WTC11 (cell line): ENCODE results near the gene CDC16. TPM values are rescaled to one million over a fixed set of nuclear protein-coding genes. Genes with fewer than 3 reads are reported as not detected.

Experiments
- ATAC-seq: fragments of 200-7000 bp; cut with Tn5 transposase; 2 replicates; pipeline ENCODE4 v1.10.0; 2021; ENCODE audit warnings: mild to moderate bottlenecking, moderate library complexity
- CTCF ChIA-PET: fragments of 300-600 bp; sonication (Branson Sonifier 250); formaldehyde crosslinking; loops from one replicate; lab custom pipeline; 2021; ENCODE audit warnings: antibody characterized with exemption; lab: Charles Lee
- POLR2A ChIA-PET: fragments of 350-600 bp; sonication (Branson Sonifier 250); formaldehyde crosslinking; loops from one replicate; lab custom pipeline; 2021; ENCODE audit warnings: antibody characterized with exemption; lab: Charles Lee
- DNase-seq: peaks from one replicate; pipeline ENCODE4 v3.0.0; 2021; ENCODE audit warnings: low spot score
- H3K27ac Mint-ChIP-seq: 2 replicates; pipeline ENCODE4 v1.8.0; 2021; ENCODE audit warnings: mixed read lengths
- H3K27me3 Mint-ChIP-seq: 2 replicates; pipeline ENCODE4 v1.8.0; 2021; ENCODE audit warnings: low read depth, mild to moderate bottlenecking, moderate library complexity, mixed read lengths
- H3K36me3 Mint-ChIP-seq: 2 replicates; pipeline ENCODE4 v1.8.0; 2021; ENCODE audit warnings: mixed read lengths
- H3K4me1 Mint-ChIP-seq: 2 replicates; pipeline ENCODE4 v1.8.0; 2022; ENCODE audit warnings: mixed read lengths
- H3K4me3 Mint-ChIP-seq: 2 replicates; pipeline ENCODE4 v1.8.0; 2021; ENCODE audit warnings: mild to moderate bottlenecking, moderate library complexity, mixed read lengths
- H3K9me3 Mint-ChIP-seq: 2 replicates; pipeline ENCODE4 v1.8.0; 2021; ENCODE audit warnings: mixed read lengths
- CDX4 ChIP-seq: fragments of 250-450 bp; sonication (Bioruptor Pico); IDR thresholded peaks from 2 replicates; pipeline ENCODE4 v1.9.0; 2021; ENCODE audit warnings: moderate library complexity, mild to moderate bottlenecking, inconsistent platforms, borderline replicate concordance
- ELF4 ChIP-seq: sonication (generic); formaldehyde crosslinking; IDR thresholded peaks from 2 replicates; pipeline ENCODE4 v1.8.1; 2022; ENCODE audit warnings: low read depth, mild to moderate bottlenecking, moderate library complexity, missing genetic modification reagents
- EMX1 ChIP-seq: fragments of 250-450 bp; sonication (Bioruptor Pico); IDR thresholded peaks from 2 replicates; pipeline ENCODE4 v1.8.0; 2021; ENCODE audit warnings: mild to moderate bottlenecking
- ETV6 ChIP-seq: sonication (generic); formaldehyde crosslinking; IDR thresholded peaks from 2 replicates; pipeline ENCODE4 v1.8.1; 2022; ENCODE audit warnings: mild to moderate bottlenecking, missing genetic modification reagents
- FOXP4 ChIP-seq: sonication (generic); formaldehyde crosslinking; IDR thresholded peaks from 2 replicates; pipeline ENCODE4 v1.8.0; 2022; ENCODE audit warnings: mild to moderate bottlenecking, missing genetic modification reagents
- IRF2 ChIP-seq: sonication (generic); formaldehyde crosslinking; IDR thresholded peaks from 2 replicates; pipeline ENCODE4 v1.8.0; 2022; ENCODE audit warnings: low read depth, missing genetic modification reagents, borderline replicate concordance
- MYBL2 ChIP-seq: sonication (generic); formaldehyde crosslinking; IDR thresholded peaks from 2 replicates; pipeline ENCODE4 v1.8.1; 2023; ENCODE audit warnings: mild to moderate bottlenecking, moderate library complexity, missing genetic modification reagents
- PREB ChIP-seq: sonication (generic); formaldehyde crosslinking; IDR thresholded peaks from 2 replicates; pipeline ENCODE4 v1.8.1; 2022; ENCODE audit warnings: mild to moderate bottlenecking, missing genetic modification reagents, moderate library complexity, borderline replicate concordance
- TP53 ChIP-seq: sonication (generic); formaldehyde crosslinking; IDR thresholded peaks from 2 replicates; pipeline ENCODE4 v1.8.1; 2023; ENCODE audit warnings: mild to moderate bottlenecking, missing genetic modification reagents
- ZNF281 ChIP-seq: sonication (generic); formaldehyde crosslinking; IDR thresholded peaks from 2 replicates; pipeline ENCODE4 v1.8.0; 2023; ENCODE audit warnings: mild to moderate bottlenecking, missing genetic modification reagents
- ZNF532 ChIP-seq: fragments of 250-450 bp; sonication (Bioruptor Pico); IDR thresholded peaks from 2 replicates; pipeline ENCODE4 v1.9.0; 2021; ENCODE audit warnings: mild to moderate bottlenecking, borderline replicate concordance
- total RNA-seq: library from RNA; stranded (reverse); gene quantifications from 3 replicates; pipeline ENCODE4 v1.2.3, GENCODE V29; 2021
- TF ChIP-seq, protein P1 (sequence below): sonication (generic); formaldehyde crosslinking; IDR thresholded peaks from 2 replicates; pipeline ENCODE4 v1.8.0; 2022; ENCODE audit warnings: missing genetic modification reagents

The CDC16 gene
- total RNA-seq, 1 experiment from 2014 or later, result 73.5 TPM

GRCh38 chr13:114259974-114260373, 25.3 kb downstream of the CDC16 start (continued):
- TF ChIP-seq, protein P1, sequence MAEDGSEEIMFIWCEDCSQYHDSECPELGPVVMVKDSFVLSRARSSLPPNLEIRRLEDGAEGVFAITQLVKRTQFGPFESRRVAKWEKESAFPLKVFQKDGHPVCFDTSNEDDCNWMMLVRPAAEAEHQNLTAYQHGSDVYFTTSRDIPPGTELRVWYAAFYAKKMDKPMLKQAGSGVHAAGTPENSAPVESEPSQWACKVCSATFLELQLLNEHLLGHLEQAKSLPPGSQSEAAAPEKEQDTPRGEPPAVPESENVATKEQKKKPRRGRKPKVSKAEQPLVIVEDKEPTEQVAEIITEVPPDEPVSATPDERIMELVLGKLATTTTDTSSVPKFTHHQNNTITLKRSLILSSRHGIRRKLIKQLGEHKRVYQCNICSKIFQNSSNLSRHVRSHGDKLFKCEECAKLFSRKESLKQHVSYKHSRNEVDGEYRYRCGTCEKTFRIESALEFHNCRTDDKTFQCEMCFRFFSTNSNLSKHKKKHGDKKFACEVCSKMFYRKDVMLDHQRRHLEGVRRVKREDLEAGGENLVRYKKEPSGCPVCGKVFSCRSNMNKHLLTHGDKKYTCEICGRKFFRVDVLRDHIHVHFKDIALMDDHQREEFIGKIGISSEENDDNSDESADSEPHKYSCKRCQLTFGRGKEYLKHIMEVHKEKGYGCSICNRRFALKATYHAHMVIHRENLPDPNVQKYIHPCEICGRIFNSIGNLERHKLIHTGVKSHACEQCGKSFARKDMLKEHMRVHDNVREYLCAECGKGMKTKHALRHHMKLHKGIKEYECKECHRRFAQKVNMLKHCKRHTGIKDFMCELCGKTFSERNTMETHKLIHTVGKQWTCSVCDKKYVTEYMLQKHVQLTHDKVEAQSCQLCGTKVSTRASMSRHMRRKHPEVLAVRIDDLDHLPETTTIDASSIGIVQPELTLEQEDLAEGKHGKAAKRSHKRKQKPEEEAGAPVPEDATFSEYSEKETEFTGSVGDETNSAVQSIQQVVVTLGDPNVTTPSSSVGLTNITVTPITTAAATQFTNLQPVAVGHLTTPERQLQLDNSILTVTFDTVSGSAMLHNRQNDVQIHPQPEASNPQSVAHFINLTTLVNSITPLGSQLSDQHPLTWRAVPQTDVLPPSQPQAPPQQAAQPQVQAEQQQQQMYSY (CRISPR knock-in tag), result no peak
- TF ChIP-seq MYBL2 (CRISPR knock-in tag) (no peak), IRF2 (no peak), ELF4 (CRISPR knock-in tag) (no peak), ZNF281 (no peak), FOXP4 (CRISPR knock-in tag) (no peak), EMX1 (CRISPR knock-in tag) (no peak), TP53 (CRISPR knock-in tag) (no peak)

DNA sequence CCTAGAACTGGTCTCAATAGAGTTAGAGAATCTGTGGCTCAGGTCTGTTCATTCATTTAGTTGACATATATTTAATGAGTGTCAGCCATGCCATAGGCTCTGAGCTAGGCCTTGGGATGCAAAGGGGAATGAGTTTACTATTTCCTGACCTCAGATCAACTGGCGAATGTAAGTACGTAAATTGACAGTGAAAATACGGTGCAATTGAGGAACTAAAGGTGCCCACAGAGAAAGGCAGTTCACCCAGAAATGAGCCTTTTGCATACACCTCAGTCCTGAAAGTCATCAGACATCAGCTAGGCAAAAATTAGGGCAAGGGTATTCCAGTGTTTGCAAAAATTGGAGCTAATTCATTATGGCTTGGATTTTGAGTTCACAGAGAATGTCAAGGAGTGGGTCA, 26.1 kb downstream of the CDC16 start:
- DNase-seq, result no peak
- no peaks in the 10 kb centered on the region for H3K9me3 Mint-ChIP-seq
- no peak overlapping the region for H3K4me3 Mint-ChIP-seq
- TF ChIP-seq CDX4 (CRISPR knock-in tag), result no peak
- TF ChIP-seq ZNF532, result no peak
- TF ChIP-seq ETV6, result no peak
- no peak for TF ChIP-seq IRF2
- no peak for TF ChIP-seq PREB
- TF ChIP-seq, all 79 proteins: peak for 0
- POLR2A ChIA-PET, result no interaction called here
- CTCF ChIA-PET, result interaction anchor here (1.0 kb wide), 1 partner anchor 10 kb away, joined by 3 read pairs; no protein-coding TSS in a partner anchor
- H3K27ac Mint-ChIP-seq, result peak overlapping the region; percentile 29; the same call in 1 of the 2 replicates
- no peaks in the 10 kb centered on the region for H3K27me3 Mint-ChIP-seq
- H3K4me1 Mint-ChIP-seq, result peaks cover 29% of the 10 kb centered on the region
- ATAC-seq, result no peak
- peaks cover 68% of the 10 kb centered on the region for H3K36me3 Mint-ChIP-seq
